HG03039 (cell line): ENCODE data around the gene MTMR2.

ENCODE experiments used
- ATAC-seq: cut with Tn5 transposase; IDR thresholded peaks from one replicate; pipeline ENCODE4 v1.9.1; 2021; ENCODE audit warnings: mild to moderate bottlenecking, moderate library complexity; ENCODE audit not compliant: unreplicated experiment

The MTMR2 gene

DNA sequence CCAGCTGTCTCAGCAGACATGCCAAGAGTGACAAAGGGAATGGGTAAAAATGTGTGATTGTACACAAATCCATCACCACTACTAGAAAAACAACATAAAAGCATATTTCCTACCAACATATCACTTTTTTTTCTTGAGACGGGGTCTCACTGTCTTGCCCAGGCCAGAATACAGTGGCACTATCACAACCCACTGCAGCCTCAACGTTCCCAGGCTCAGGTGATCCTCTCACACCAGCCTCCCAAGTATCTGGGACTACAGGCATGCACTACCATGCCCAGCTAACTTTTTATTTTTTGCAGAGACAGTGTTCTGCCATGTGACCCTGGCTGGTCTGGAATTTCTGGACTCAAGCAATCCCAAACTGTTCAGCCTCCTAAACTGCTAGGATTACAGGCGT, 5.2 kb downstream of the MTMR2 start:
- no peak for ATAC-seq

DNA sequence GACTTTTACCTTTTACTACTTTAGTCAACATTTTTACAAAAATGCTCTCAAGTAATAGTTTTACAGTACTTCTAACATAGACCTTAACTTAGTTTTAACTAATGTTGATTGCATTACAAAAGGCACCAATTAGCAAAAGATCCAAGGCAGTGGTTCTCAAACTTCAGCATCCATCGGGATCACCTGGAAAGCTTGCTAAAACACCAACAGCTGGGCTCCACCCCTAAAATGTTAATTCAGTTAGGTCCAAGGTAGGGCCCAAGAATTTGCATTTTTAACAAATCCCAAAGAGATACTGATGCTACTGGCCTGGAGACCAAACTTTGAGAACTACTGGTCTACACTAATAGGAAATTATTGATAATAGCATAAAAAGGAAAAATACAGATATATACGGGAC, 5.9 kb downstream of the MTMR2 start:
- ATAC-seq: no peak

DNA sequence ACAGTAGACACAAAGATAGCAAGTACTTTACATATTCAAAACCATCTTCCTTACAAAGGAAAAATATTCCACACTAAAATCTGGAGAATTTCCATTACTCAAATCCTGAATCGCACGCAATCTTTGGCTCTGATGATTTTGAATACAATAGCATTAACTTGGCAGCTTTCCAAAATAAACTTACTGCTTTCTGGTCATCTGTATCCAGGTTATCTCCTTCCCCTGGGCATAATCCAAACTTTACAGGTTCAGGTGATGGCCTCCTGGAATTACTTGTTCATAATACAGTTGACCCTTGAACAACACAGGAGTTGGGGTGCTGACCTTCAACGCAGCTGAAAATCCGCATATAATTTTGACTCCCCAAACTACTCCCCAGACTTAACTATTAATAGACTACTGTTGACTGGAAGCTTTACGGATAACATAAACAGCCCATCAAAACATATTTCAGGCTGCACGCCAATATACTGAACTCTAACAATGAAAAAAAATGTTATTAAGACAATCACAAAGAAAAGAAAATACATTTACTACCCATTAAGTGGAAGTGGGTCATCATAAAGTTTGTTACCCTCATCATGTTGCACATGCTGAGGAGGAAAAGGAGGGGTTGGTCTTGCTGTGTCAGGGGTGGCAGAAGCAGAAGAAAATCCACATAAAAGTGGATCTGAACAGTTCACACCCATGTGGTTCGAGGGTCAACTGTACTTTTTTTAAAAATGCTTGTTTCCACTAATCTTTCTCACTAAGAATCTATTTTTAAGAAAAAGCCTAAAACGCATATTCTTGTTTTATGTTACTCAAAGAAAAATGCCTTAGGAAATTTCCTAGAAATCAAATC, 6.5 kb downstream of the MTMR2 start:
- no peak for ATAC-seq

DNA sequence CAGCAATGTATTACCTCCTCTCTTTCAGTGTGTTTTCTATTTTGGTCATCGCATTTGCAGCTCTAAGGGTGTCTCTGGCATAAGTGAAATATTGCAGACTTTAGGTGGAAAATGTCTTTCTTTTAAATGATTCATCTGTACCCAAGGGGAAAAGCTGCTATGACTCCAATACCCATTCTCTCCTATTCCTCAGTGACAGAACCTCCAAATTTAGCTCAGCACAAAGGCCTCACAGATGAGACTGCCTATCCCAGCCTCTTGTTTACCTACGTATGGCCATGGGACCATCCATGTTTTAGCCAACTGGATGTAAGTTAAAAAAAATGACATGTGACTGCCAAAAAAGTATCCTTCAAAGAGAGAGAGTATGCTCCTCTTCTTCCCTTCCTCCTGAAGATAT, 7.9 kb downstream of the MTMR2 start:
- no peak for ATAC-seq

DNA sequence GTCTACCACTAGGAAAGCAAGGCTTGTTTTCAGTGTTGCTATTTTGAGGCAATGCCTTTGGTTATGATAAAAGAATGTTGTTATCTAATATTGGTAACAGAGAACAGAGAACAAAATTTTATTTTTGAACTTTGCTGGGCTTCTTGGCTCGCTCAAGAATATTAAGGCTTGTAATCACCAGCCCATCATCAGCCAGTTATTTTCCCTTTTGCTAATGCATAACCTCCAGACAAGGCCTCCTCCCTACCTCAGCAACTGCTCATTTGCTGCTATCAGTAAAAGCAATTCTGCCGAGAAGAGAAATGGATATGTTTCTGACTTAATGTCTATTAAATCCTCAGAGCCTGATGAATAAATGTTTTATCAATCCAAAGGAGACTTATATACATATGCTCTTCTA, 8.9 kb downstream of the MTMR2 start:
- ATAC-seq: no peak

DNA sequence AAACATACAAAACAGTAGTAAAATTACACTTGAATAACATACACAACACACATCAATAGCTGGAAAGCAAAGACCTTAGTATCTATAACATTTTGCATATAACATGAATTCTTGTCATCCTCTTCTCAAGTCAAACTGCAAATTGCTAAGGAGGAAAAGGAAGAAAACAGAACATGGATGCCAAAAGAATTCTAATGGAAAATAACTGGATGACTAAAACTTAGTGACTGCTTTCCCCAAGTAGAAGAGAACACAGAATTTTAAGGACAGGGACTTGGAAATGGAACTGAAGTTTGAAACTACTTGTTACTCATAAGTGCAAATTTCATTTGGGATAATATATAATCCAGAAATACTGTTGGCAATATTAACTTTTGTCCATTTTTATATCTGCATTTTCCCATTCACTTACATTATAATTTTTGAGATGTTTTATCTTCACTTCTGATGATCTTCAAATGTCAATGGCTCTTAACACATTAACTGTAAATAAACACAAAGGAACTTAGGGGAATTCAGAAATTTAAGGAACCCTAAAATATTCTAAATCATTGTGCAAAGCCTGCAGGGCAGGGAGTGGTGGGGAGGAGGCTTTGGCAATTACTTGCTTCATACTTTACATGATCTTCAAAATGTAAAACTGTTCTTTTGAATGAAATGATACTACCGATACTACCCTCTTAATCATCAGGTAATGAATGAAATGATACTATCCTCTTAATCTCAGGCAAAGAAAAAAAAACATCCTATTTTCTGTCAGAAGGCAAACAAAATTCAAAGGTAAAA, 9.9 kb downstream of the MTMR2 start:
- no peak for ATAC-seq

DNA sequence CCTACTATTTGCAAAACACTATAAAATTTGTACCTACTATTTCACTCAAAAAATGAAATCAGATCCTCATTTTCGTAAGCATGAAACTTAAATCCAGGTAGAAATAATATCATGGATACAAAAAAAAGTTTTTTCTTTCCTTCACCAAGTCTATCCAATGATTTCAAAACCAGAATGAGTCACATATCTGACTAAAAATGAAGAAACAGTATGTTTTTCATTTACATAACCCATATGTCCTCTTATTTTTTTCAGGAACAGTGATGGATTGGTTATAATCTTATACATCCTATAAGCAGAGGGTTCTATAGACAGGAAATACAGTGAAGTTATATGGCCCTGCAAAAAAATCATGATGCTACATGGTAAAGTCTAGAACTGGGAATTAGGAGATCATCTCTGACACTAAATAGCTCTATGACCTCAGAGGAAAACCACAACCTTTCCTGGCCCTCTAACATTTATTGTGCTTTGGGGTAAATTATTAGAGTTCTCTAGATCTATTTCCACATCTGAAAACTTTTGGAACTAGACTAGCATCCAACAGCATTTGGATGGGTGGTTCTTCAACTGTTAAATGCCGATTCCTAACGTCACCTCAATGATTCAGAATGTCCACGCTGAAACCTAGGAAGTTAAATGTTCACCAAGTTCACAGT, 10.9 kb downstream of the MTMR2 start:
- no peak for ATAC-seq

DNA sequence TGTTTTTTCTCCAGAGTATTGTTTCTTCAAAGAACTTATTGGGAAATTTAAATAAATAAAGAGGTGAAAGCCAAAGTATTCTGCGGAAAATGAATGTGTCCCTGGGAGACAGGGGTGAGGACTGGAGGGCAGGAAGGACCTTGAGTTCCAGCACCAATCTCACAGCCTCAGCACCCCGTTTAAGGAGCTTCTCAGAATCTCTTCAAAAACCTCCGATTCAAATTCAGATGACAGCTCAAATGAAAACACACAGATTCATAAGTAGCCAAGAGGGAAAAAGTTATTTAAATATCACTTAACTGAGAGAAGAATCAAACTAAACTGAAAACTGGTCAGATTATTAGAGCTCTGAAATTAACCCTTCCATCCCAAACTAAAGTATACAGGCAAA, 12.5 kb downstream of the MTMR2 start:
- no peak for ATAC-seq

DNA sequence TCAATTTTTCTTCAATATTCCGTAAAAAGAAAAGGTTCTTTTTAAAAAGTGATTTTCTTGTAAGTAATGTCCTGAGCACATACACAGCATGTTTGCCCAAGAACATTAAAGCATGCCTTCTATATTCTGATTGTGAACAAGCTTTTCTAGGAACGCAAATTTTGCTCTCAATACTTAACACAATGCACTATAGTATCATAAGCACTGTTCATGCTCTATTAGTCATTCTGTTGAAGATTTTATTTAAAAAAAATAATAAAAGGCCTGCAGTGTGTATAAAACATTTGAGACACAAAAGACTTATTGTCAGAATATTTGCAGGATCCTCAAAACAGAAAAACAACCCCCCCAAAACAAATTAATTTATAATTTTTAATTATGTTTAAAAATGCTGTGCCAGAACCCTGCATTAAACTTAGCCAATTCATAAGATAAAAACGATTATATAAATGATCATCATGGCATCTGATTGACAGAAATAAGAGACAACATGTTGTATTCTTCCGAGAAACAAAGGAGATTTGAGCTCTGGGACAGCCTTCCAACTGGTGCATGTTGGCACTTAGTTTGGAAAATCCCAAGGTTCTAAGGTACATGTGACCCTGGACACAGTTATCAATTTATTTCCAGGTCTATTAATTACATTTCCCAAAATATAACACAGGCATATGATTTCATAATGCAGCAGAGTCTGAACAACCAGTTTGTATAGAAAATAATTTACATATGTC, 13.1 kb downstream of the MTMR2 start:
- ATAC-seq: no peak

DNA sequence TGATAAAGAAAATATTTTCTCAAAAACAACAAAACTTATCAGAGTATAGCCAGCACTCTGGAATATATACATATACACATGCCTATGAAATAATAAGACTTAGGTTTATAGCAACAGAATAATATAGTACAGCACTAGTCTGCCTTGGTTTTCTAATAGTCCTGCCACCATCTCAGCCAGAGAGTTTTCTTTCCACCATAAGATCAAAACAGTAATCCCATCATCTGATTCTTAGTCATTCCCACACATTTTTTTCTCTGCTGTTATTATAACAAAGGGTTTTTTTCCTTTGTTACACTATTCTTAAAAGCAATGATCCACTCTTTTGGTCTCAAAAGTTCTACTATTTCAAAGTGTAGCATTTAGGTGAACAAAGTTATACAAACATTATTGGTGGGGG, 15.1 kb downstream of the MTMR2 start:
- no peak for ATAC-seq

DNA sequence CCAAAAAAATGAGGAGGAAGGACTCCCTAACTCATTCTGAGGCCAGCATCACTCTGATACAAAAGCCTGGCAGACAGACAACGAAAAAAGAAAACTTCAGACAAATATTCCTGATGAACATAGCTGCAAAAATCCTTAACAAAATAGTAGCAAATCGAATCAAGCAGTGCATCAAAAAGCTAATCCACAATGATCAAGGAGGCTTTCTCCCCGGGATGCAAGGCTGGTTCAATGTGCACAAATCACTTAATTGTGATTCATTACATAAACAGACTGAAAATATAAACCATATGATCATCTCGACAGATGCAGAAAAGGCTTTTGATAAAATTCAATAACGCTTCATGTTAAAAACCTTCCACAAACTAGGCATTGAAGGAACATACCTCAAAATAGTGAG, 16.4 kb downstream of the MTMR2 start:
- ATAC-seq: no peak

DNA sequence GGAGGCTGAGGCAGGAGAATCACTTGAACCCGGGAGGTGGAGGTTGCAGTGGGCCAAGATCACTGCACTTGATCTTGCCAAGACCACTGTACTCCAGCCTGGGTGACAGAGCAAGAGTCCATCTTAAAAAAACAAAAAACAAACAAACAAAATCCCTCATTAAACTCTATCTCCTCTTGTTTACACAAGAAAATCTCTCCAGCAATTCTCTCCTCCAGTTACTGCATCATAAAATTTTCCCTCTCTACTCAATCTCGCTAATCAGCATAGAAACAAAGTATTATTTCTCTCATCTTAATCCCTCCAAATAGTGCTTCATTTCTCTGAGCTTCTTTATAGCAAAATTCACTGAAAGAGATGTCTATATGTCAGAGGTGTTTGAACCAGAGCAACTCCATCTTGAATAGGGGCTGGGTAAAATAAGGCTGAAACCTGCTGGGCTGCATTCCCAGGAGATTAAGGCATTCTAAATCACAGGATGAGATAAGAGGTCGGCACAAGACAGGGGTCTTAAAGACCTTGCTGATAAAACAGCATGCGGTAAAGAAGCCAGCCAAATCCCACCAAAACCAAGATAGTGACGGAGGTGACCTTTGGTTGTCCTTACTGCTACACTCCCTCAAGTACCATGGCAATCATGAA, 19.8 kb downstream of the MTMR2 start:
- no peak for ATAC-seq

DNA sequence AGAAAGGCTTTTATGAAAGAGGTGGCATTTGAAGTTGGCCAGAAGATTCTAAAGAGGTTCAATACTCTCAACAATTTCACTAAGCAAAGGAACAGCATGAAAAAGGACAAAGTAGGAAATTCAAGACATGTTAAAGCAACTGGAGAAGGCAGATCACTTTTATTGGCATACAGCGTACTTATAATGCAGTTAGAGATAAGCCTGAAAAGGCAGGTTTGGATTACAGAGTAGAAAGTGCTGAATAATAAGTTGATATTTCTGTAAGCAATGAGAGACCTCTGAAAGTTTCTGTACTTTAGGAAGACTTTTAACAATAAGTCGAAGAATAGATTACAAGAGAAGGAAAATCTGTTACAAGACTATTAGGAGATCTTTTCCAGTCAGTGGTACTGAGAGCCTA, 25.1 kb downstream of the MTMR2 start:
- ATAC-seq: no peak

DNA sequence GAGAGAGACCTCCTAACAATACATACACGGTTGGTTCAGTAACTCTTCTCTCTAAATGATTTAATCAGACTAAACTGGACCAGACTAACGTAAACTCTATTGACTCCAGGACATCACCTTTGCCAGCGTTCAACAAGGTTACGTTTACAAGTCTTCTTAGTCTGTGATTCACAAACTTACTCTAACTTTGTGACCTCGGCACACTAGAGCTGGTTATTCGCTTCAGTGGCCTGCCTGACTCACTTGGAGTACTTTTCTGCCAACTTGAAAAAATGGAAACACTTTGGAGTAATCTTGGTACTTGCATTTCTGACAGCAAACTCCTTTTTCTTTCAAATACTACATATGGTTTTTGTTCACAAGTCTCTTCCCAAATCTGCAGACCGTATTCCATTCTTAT, 26.2 kb downstream of the MTMR2 start:
- ATAC-seq: no peak

DNA sequence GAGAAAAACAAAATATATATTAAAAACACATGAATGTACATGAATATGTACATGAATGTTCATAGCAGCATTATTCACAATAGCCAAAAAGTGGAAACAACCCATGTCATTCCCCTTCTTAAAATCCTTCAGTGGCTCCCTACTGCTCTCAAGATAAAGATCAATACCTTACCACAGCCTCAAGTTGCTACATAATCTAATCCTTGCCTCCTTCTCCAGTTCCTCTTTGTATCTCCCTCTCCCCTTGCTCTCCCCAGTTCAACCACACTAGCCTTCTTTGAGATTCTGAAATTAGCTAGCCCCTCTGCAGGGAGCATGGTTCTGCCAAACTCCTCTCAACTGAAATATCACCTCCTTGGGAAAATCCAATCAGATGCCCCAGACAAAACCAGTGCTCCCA, 28.1 kb downstream of the MTMR2 start:
- ATAC-seq: no peak

DNA sequence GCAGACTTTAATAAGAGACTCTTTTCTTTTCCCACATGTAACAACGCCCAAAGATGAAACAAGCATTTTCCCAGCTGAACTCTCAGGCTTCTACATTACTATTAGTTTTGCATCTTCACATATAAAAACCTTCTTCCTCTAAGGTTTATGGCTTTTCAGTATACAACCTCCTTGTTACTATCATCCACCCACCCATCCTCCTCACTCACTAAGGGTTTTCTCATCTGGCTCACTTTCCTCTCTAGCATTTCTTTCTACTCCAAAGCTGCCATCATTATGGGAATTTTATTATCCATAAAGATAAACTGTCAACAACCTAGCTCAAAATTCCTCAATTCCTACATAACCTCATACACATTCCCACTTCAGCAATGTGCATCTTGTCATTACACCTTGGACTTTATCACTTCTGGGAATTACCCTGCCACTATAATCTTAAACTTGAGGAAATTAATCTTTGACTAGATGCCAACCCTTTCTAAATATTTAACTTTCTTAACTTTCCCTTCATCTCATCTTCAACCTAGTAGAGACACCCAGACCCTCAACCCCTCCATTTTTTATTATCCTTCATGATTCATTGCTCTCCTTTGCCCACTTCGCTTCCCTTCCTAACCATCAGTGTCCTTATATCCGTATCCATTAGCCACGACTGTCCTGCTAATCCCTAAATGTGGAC, 30.9 kb downstream of the MTMR2 start:
- ATAC-seq: no peak

DNA sequence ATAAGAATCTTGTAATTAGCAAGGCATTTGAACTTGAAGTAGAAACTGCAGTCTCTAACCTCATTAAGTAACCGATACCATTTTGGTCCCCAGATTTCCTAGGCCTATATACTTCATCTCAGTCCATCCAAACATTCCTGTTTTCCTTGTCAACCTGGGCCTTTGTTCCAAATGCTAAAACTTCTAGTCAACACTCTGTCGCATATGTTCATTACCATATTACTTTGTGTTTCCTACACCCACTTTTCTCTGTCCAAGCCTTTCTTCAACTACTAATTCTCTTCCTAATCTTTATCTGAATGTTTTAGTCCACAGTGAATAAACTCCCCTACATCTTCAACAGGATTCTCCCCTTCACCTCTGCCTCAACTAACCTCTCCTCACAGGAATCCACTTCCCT, 31.4 kb downstream of the MTMR2 start:
- ATAC-seq: no peak

DNA sequence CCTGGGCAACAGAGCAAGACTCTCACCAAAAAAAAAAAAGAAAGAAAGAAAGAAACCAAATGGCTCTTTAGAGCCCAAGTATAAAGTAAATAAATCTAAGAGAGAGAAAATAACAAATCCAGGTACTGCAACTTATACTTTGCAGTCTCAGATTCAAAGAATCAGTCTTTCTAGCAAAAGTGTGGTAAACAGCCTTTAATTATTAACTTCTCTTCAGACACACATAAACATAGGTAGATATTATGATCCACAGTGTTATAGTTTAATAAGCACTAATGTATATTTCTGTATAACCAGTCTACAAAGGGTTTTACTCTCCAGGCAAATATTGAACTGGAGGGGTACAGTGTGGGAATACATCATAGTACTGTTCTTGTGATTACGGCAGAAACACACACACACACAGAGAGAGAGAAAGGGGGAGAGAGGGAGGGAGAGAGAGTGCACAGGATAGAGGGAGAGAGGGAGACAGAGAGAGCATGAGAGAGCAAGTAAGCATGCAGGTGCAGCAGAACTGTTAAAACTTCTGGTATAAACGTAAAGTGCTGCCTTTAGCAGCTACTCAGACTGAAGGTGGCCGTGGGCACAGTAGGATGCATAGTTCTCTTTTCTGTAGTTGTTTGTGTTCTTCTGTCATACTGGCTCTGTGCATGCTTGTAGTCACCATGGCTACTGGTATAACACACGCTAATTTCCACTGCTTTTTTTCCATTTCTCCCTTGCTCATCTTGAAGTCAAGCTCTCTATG, 32.3 kb downstream of the MTMR2 start:
- no peak for ATAC-seq

DNA sequence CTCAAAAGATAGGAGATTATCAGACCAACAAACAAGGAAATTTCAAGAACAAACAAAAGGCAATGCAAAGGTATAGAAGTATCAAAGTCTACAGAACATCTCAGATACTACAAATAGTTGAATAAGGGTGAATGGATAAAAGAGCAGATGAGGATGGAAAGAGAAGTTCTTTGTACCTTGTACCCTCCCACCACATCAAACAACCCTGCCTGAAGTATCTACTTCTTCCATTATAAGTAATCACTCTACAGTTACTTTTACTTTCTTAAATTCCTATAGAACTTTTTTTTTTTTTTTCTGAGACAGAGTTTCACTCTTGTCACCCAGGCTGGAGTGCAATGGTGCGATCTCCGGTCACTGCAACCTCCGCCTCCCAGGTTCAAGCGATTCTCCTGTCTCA, 35.1 kb downstream of the MTMR2 start:
- ATAC-seq: no peak
